Ovary (tissue), 9 donors: ENCODE data around the gene RHEB. TPM values are rescaled to one million over a fixed set of nuclear protein-coding genes. Genes with fewer than 3 reads are reported as not detected.

Experiments used
- DNase-seq, 5 donors: peaks; one replicate each; pipeline ENCODE4 v3.0.0-alpha.2; 2019 to 2020
- H3K27ac ChIP-seq, 2 donors: fragments of 200-600 bp; one replicate each; pipeline versions ENCODE4 v1.5.1 to v1.8.0; 2019 to 2022
- H3K27me3 ChIP-seq: fragments of 200-600 bp; one replicate; pipeline ENCODE4 v1.8.0; 2022
- H3K36me3 ChIP-seq: fragments of 200-600 bp; sonication (generic); one replicate; pipeline ENCODE4 v1.5.1; 2019
- H3K4me1 ChIP-seq: one replicate; pipeline ENCODE4 v1.8.1; 2013; ENCODE audit warnings: mild to moderate bottlenecking, moderate library complexity; ENCODE audit not compliant: insufficient read depth
- H3K4me3 ChIP-seq: fragments of 200-600 bp; sonication (generic); one replicate; pipeline ENCODE4 v1.5.1; 2017
- H3K9me3 ChIP-seq, 2 donors: fragments of 200-600 bp in 1 of 2; sonication (generic) in 1 of 2; one replicate each; pipeline versions ENCODE4 v1.5.1 to v1.8.1; 2013 to 2019; ENCODE audit warnings: mild to moderate bottlenecking in 1 of 2, moderate library complexity in 1 of 2
- CTCF ChIP-seq, 3 donors: fragments of 450-650 bp in 2 of 3; fragments of 200-600 bp in 1 of 3; IDR thresholded peaks; one replicate each; pipeline versions ENCODE4 v1.5.1 to v1.8.0; 2016 to 2022; ENCODE audit warnings: antibody characterized with exemption in 3 of 3, mild to moderate bottlenecking in 1 of 3
- EP300 ChIP-seq: sonication (generic); formaldehyde crosslinking; IDR thresholded peaks from one replicate; pipeline ENCODE4 v1.6.1; 2017; ENCODE audit warnings: antibody characterized with exemption
- POLR2A ChIP-seq: fragments of 450-650 bp; IDR thresholded peaks from one replicate; pipeline ENCODE4 v1.6.1; 2017; ENCODE audit warnings: antibody characterized with exemption, mild to moderate bottlenecking, moderate library complexity
- WGBS, 3 donors: extraction: QIAGEN DNeasy Blood & Tissue Kit in 1 of 3; methylation state at CpG; one replicate each; pipeline versions ENCODE4 v1.1.5 to v1.1.7; 2013 to 2017; 5-methylcytosine and 5-hydroxymethylcytosine counted together
- intact Hi-C, 4 donors: fragments of 100-400 bp; cut with DNase I; formaldehyde crosslinking; loops; one replicate each; pipeline versions ENCODE4 v1.11.0 to v1.15.1; 2022 to 2023
- polyA plus RNA-seq, 2 donors: library from polyadenylated mRNA; stranded (reverse); fragments of 200-250 nt in 1 of 2; fragments of 350-450 nt in 1 of 2; fragmentation: Illumina TruSeq in 1 of 2; extraction: RNeasy Lipid Tissue Mini Kit (QIAGEN cat#74804) in 1 of 2; gene quantifications; one replicate each; pipeline ENCODE4 v1.2.3, GENCODE V29; 2013 to 2014
- total RNA-seq, 7 donors: library from RNA; depleted of rRNA in 2 of 7; stranded (reverse); fragments of >200 nt in 2 of 7; fragmentation: NEBNext Ultra II Directional in 3 of 7; extraction: Animal tissue kit (Norgen Biotek cat#: 25700) in 3 of 7; gene quantifications; one replicate each; pipeline versions ENCODE4 v1.1.0 to v1.2.4, GENCODE V29; 2016 to 2023
- donor health status: DM: no; HTN: no; CAD: no; lungs with moderate emphysema.
- donor health status: DM: no; HTN: no; CAD: no.
- donor health status: Bipolar disorder and iron deficiency.
- donor health status: DM: yes; HTN: yes; CAD: no.
- donor health status: DM: no; HTN: no; CAD: no.
- donor health status: DM: yes; HTN: yes; CAD: no.

The RHEB gene
- total and polyA plus RNA-seq, 9 donors: 77.6 to 167 (median 91.8) TPM

- no peak overlapping the region for H3K4me3 ChIP-seq
- no peak for TF ChIP-seq POLR2A
- no peak for TF ChIP-seq CTCF (IDR thresholded peaks at IDR 0.05)
- no peak for TF ChIP-seq EP300
- 79 to 87% (median 86%) methylated on average over 14 of the region's 14 CpGs for WGBS, 3 donors
- DNase-seq: peak in 3 of 5 donors; percentile 14 to 27 (median 17)
- intact Hi-C loops: no loop called here
- no peak overlapping the region for H3K27ac ChIP-seq
- H3K27me3 ChIP-seq: no peaks in the 10 kb centered on the region
- peaks cover 7% of the 10 kb centered on the region for H3K4me1 ChIP-seq
- no peaks in the 10 kb centered on the region for H3K9me3 ChIP-seq
- H3K36me3 ChIP-seq: no peaks in the 10 kb centered on the region
Measured at GRCh38 chr7:151432658-151433521, 86.8 kb downstream of the RHEB start.

GRCh38 chr7:151431768-151432311 lies 87.9 kb downstream of the RHEB start:
- 96 to 99% (median 97%) methylated on average over 14 to 25 of the region's 25 CpGs for WGBS, 3 donors
- H3K27me3 ChIP-seq: no peaks in the 10 kb centered on the region
- intact Hi-C loops: no loop called here
- TF ChIP-seq CTCF (IDR thresholded peaks at IDR 0.05) (no peak), POLR2A (no peak), EP300 (no peak)
- no peak overlapping the region for H3K4me3 ChIP-seq
- H3K9me3 ChIP-seq: no peaks in the 10 kb centered on the region
- no peaks in the 10 kb centered on the region for H3K36me3 ChIP-seq
- peaks cover 6% of the 10 kb centered on the region for H3K4me1 ChIP-seq
- DNase-seq: peak in 2 of 5 donors; percentile 12 to 38
- H3K27ac ChIP-seq: no peak overlapping the region

GRCh38 chr7:151431281-151431767 lies 88.4 kb downstream of the RHEB start:
- intact Hi-C loops: no loop called here
- no peaks in the 10 kb centered on the region for H3K36me3 ChIP-seq
- DNase-seq: peak in 3 of 5 donors; percentile 7 to 30 (median 21)
- peaks cover 5% of the 10 kb centered on the region for H3K4me1 ChIP-seq
- no peak overlapping the region for H3K27ac ChIP-seq
- TF ChIP-seq EP300 (no peak), POLR2A (no peak), CTCF (IDR thresholded peaks at IDR 0.05) (no peak)
- no peaks in the 10 kb centered on the region for H3K27me3 ChIP-seq
- H3K9me3 ChIP-seq: no peaks in the 10 kb centered on the region
- no peak overlapping the region for H3K4me3 ChIP-seq
- WGBS, 3 donors: 96 to 98% (median 97%) methylated on average over 13 of the region's 13 CpGs

- Histone ChIP-seq H3K4me3 (no peak overlapping the region), H3K36me3 (no peaks in the 10 kb centered on the region), H3K27ac (no peak overlapping the region), H3K27me3 (no peaks in the 10 kb centered on the region), H3K9me3 (no peaks in the 10 kb centered on the region), H3K4me1 (peaks cover 5% of the 10 kb centered on the region)
- TF ChIP-seq EP300 (no peak), CTCF (IDR thresholded peaks at IDR 0.05) (no peak), POLR2A (no peak)
- 94 to 95% (median 94%) methylated on average over 16 of the region's 16 CpGs for WGBS, 3 donors
- DNase-seq: peak in 3 of 5 donors; percentile 7 to 31 (median 17)
- intact Hi-C loops: no loop called here
Measured at GRCh38 chr7:151430391-151431205, 89.1 kb downstream of the RHEB start.
